ENCODE data around the gene KIAA1586.

DNA sequence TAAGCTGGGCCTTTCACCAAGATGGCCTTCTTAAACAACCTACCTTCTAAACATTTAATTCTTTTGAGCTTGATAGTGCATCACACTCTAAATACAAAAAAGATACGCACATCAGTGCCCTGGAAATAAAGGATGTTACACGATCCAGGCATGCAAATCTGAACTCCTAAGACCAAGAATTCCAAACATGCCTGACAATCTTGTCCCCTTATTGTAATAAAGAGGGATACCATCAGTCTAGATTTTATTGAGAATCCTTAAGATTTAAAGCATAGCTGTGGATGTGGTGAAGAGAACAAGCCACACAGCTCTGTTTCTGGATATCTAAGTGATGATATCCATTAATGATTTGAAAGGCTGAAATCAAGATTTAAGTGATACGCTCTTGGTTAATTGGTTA, 56.5 kb downstream of the KIAA1586 start:
- TF ChIP-seq POLR2A (IDR thresholded peaks at IDR 0.05; ENCODE audit: low read length) (no peak), GATA1 (IDR thresholded peaks at IDR 0.05; ENCODE audit: low read depth, low read length) (no peak)

Data from erythroblast (primary cell).